Measurements from ENCODE around the gene ICA1L.

GRCh38 chr2:202774104-202774503 is 97.5 kb downstream of the ICA1L start:
- TF ChIP-seq EZH2 (IDR thresholded peaks at IDR 0.05; ENCODE audit: insufficient read depth, poor library complexity, severe bottlenecking) (no peak), EZH2phosphoT487 (IDR thresholded peaks at IDR 0.05; ENCODE audit: insufficient read depth, low read depth) (no peak)
